SH-SY5Y (cell line): ENCODE results near the gene PNPLA2.

Source experiments
- GATA2 ChIP-seq: IDR thresholded peaks from 2 replicates; pipeline ENCODE4 v1.6.1; 2011; ENCODE audit warnings: mild to moderate bottlenecking, low read depth, low read length
- GATA3 ChIP-seq: IDR thresholded peaks from 2 replicates; pipeline ENCODE4 v1.6.1; 2011; ENCODE audit warnings: low read depth, mild to moderate bottlenecking, low read length, moderate library complexity

DNA sequence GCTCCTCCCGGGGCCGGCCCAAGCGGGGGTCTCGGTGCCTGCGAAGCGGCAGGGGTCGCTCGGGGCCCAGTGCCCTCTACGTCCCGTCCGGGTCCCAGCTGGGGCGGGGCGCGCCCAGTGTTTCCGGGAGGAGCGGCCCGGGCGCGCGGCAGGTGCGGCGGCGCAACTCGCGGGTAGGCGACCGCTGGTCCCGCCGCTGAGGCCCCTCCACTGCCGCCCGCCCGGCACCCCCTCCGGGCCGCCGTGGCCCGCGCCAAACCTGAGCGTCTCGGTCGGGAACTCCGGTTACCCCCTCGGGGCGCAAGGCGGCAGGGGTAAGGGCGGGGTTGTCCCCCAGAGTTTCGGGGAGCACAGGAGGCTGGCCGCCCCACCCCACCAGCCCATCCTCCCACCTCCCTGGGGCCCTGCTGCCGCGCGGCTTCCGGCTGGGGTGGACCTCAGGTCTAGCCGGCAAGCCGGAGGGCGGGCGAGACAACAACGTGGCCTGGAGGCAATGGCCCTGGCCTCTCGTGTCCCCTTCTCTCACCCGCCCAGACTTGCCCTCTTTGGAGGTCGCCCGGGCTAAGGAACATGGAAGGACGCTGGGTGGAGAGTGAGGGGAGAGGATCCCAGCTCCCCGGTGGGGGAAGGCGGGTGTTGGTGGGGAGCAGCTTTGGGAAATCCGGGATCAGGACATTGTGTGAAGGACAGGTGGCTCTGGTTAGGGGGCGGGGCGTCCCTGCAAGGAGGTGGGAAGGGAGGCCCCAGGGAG is 8.6 kb downstream of the PNPLA2 start:
- TF ChIP-seq GATA3, result no peak
- no peak for TF ChIP-seq GATA2
